NCI-H1092 treated with DMSO at 0.1 percent for 48 hours (cell line): Measurements from ENCODE around the gene KIF26B.

ENCODE experiments used
- DNase-seq: peaks from one replicate; lab custom pipeline; 2025; lab: John Stamatoyannopoulos, UW

Gene KIF26B

GRCh38 chr1:245172829-245173228, 18.0 kb downstream of the KIF26B start:
- DNase-seq: no peak

- no peak for DNase-seq
These were observed 18.8 kb downstream of the KIF26B start for GRCh38 chr1:245173446-245174211.

GRCh38 chr1:245177071-245177900, 22.5 kb downstream of the KIF26B start:
- DNase-seq: no peak

GRCh38 chr1:245179706-245180105, 24.9 kb downstream of the KIF26B start:
- peak; percentile 69 for DNase-seq

GRCh38 chr1:245180496-245181157, 25.8 kb downstream of the KIF26B start:
- DNase-seq: peak; percentile 45

GRCh38 chr1:245181158-245181517, 26.4 kb downstream of the KIF26B start:
- DNase-seq: peak; percentile 68

GRCh38 chr1:245182028-245182427, 27.2 kb downstream of the KIF26B start:
- DNase-seq: no peak

GRCh38 chr1:245183429-245183828, 28.6 kb downstream of the KIF26B start:
- no peak for DNase-seq

GRCh38 chr1:245184779-245185178, 30.0 kb downstream of the KIF26B start:
- DNase-seq: no peak

GRCh38 chr1:245188403-245188802, 33.6 kb downstream of the KIF26B start:
- DNase-seq: no peak

GRCh38 chr1:245195398-245195797, 40.6 kb downstream of the KIF26B start:
- no peak for DNase-seq

- DNase-seq: no peak
These were observed 42.3 kb downstream of the KIF26B start for GRCh38 chr1:245197121-245197520.

- DNase-seq: no peak
These were observed 43.2 kb downstream of the KIF26B start for GRCh38 chr1:245197911-245198379.

- no peak for DNase-seq
These were observed 44.1 kb downstream of the KIF26B start for GRCh38 chr1:245198748-245199516.

- no peak for DNase-seq
These were observed 45.4 kb downstream of the KIF26B start for GRCh38 chr1:245200146-245200545.

GRCh38 chr1:245201201-245201600, 46.4 kb downstream of the KIF26B start:
- no peak for DNase-seq

- DNase-seq: no peak
These were observed 47.0 kb downstream of the KIF26B start for GRCh38 chr1:245201827-245202226.

GRCh38 chr1:245205396-245205795, 50.6 kb downstream of the KIF26B start:
- no peak for DNase-seq

GRCh38 chr1:245205864-245206263, 51.1 kb downstream of the KIF26B start:
- no peak for DNase-seq

GRCh38 chr1:245207056-245207638, 52.4 kb downstream of the KIF26B start:
- DNase-seq: no peak

GRCh38 chr1:245207801-245208200, 53.0 kb downstream of the KIF26B start:
- no peak for DNase-seq
